Nephron progenitor cell (in vitro differentiated cells): ENCODE results near the gene DNASE1L2.

Experiments used
- DNase-seq: peaks from one replicate; pipeline ENCODE4 v3.0.0; 2021
- H3K27ac Mint-ChIP-seq: 2 replicates; pipeline ENCODE4 v1.8.0; 2021; ENCODE audit warnings: mild to moderate bottlenecking, moderate library complexity, mixed read lengths
- H3K27me3 Mint-ChIP-seq: 2 replicates; pipeline ENCODE4 v1.8.0; 2021; ENCODE audit warnings: mild to moderate bottlenecking, low read depth, mixed read lengths; ENCODE audit not compliant: poor library complexity
- H3K36me3 Mint-ChIP-seq: 2 replicates; pipeline ENCODE4 v1.8.0; 2021; ENCODE audit warnings: low read depth, mixed read lengths
- H3K4me1 Mint-ChIP-seq: 2 replicates; pipeline ENCODE4 v1.8.0; 2021; ENCODE audit warnings: mixed read lengths
- H3K4me3 Mint-ChIP-seq: 2 replicates; pipeline ENCODE4 v1.8.0; 2021; ENCODE audit warnings: mild to moderate bottlenecking, moderate library complexity, mixed read lengths
- H3K9me3 Mint-ChIP-seq: 2 replicates; pipeline ENCODE4 v1.8.0; 2021; ENCODE audit warnings: mild to moderate bottlenecking, moderate library complexity, mixed read lengths
- CTCF ChIP-seq: fragments of 200-600 bp; sonication (generic); IDR thresholded peaks from 2 replicates; pipeline ENCODE4 v1.5.0; 2021; ENCODE audit warnings: antibody characterized with exemption

Gene DNASE1L2

GRCh38 chr16:2236337-2237101 lies at the start of gene DNASE1L2:
Gene DNASE1L2 (plus strand): TSS chr16:2236444. CDS start chr16:2236817, 373 bp downstream.
- Mint-ChIP-seq H3K9me3 (no peaks in the 10 kb centered on the region), H3K4me1 (no peaks in the 10 kb centered on the region), H3K36me3 (peaks cover 7% of the 10 kb centered on the region), H3K27ac (no peak within 1 kb of the TSS), H3K4me3 (peak within 1 kb of the TSS; percentile 54), H3K27me3 (peaks cover 33% of the 10 kb centered on the region)
- peak; percentile 74 for DNase-seq
- no peak for TF ChIP-seq CTCF

GRCh38 chr16:2186505-2186904 lies 49.7 kb upstream of the DNASE1L2 start:
- Mint-ChIP-seq H3K27me3 (no peaks in the 10 kb centered on the region), H3K27ac (no peak overlapping the region), H3K4me3 (no peak overlapping the region), H3K9me3 (no peaks in the 10 kb centered on the region), H3K36me3 (peaks cover 9% of the 10 kb centered on the region), H3K4me1 (peaks cover 8% of the 10 kb centered on the region)
- DNase-seq: no peak
- TF ChIP-seq CTCF: no peak

GRCh38 chr16:2187212-2187611 lies 49.0 kb upstream of the DNASE1L2 start:
- H3K4me3 Mint-ChIP-seq: no peak overlapping the region
- peaks cover 3% of the 10 kb centered on the region for H3K36me3 Mint-ChIP-seq
- H3K9me3 Mint-ChIP-seq: no peaks in the 10 kb centered on the region
- peaks cover 8% of the 10 kb centered on the region for H3K4me1 Mint-ChIP-seq
- no peak for DNase-seq
- no peaks in the 10 kb centered on the region for H3K27me3 Mint-ChIP-seq
- no peak overlapping the region for H3K27ac Mint-ChIP-seq
- no peak for TF ChIP-seq CTCF

GRCh38 chr16:2188395-2188794 lies 47.8 kb upstream of the DNASE1L2 start:
- Mint-ChIP-seq H3K9me3 (no peaks in the 10 kb centered on the region), H3K36me3 (no peaks in the 10 kb centered on the region), H3K27ac (no peak overlapping the region), H3K27me3 (peaks cover 7% of the 10 kb centered on the region), H3K4me1 (peaks cover 13% of the 10 kb centered on the region), H3K4me3 (no peak overlapping the region)
- DNase-seq: no peak
- no peak for TF ChIP-seq CTCF

GRCh38 chr16:2189252-2189893 lies 46.9 kb upstream of the DNASE1L2 start:
- Mint-ChIP-seq H3K27ac (no peak overlapping the region), H3K36me3 (no peaks in the 10 kb centered on the region), H3K4me1 (peaks cover 15% of the 10 kb centered on the region), H3K9me3 (no peaks in the 10 kb centered on the region), H3K27me3 (peaks cover 13% of the 10 kb centered on the region), H3K4me3 (no peak overlapping the region)
- no peak for DNase-seq
- TF ChIP-seq CTCF: no peak
